A549 (cell line): ENCODE results near the gene ADAM8.

ENCODE experiments used
- BHLHE40 ChIP-seq: IDR thresholded peaks from 2 replicates; pipeline ENCODE4 v1.6.1; 2012; ENCODE audit warnings: low read depth, low read length, inconsistent platforms
- CBX2 ChIP-seq: fragments of 200-600 bp; sonication (generic); IDR thresholded peaks from 2 replicates; pipeline ENCODE4 v1.6.1; 2016; ENCODE audit warnings: low read depth, mild to moderate bottlenecking, borderline replicate concordance
- CHD2 ChIP-seq: fragments of 150-350 bp; IDR thresholded peaks from 2 replicates; pipeline ENCODE4 v1.6.1; 2014; ENCODE audit warnings: low read length; ENCODE audit not compliant: partially characterized antibody
- CTCF ChIP-seq: fragments of >200 bp; sonication (Bioruptor Twin); formaldehyde crosslinking; IDR thresholded peaks from 3 replicates; pipeline ENCODE4 v1.5.1; 2016
- HDAC2 ChIP-seq: fragments of 200-600 bp; sonication (generic); IDR thresholded peaks from 2 replicates; pipeline ENCODE4 v1.6.1; 2016
- JUNB ChIP-seq: fragments of >200 bp; sonication (Bioruptor Twin); formaldehyde crosslinking; IDR thresholded peaks from 2 replicates; pipeline ENCODE4 v1.6.1; 2016
- MAX ChIP-seq: IDR thresholded peaks from 2 replicates; pipeline ENCODE4 v1.6.1; 2012
- POLR2A ChIP-seq: IDR thresholded peaks from 2 replicates; pipeline ENCODE4 v1.6.1; 2012; ENCODE audit warnings: mild to moderate bottlenecking, low read length
- USF2 ChIP-seq: fragments of 450-650 bp; IDR thresholded peaks from 2 replicates; pipeline ENCODE4 v1.6.1; 2014; ENCODE audit warnings: antibody characterized with exemption

DNA sequence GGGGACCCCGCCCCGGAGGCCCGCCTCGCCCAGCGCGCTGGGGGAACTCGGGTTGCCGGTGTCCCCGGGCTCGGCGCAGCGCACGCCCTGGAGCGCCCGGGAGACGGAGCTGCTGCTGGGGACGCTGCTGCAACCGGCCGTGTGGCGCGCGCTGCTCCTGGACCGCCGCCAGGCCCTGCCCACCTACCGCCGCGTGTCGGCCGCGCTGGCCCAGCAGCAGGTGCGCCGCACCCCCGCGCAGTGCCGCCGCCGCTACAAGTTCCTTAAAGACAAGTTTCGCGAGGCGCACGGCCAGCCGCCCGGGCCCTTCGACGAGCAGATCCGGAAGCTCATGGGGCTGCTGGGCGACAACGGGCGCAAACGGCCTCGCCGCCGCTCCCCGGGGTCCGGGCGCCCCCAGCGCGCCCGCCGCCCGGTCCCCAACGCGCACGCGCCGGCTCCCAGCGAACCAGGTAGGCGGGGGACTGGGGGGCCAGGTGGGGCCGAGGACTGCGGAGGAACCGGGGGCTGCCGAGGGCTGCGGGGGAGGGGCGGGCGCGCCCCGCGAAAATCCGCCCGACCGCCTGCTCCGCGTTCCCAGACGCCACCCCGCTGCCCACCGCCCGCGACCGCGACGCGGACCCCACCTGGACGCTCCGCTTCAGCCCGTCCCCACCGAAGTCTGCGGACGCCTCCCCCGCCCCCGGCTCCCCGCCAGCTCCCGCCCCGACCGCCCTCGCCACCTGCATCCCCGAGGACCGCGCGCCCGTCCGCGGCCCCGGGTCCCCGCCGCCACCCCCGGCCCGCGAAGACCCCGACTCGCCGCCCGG, 46.1 kb downstream of the ADAM8 start:
- TF ChIP-seq CTCF (no peak), USF2 (no peak), CBX2 (no peak), MAX (no peak), HDAC2 (no peak), JUNB (no peak), BHLHE40 (no peak), CHD2 (no peak), POLR2A (no peak)
